Measurements from ENCODE around the gene EHMT1.
A peak's percentile ranks its signal among the peaks of the same experiment; 100 is the strongest.

EHMT1 gene

GRCh38 chr9:137647096-137647714 is 28.4 kb downstream of the EHMT1 start:
- DNase-seq, result peak; percentile 17 to 55 (median 41)

- DNase-seq, result no peak
These were observed 29.6 kb downstream of the EHMT1 start for GRCh38 chr9:137648396-137648795.

DNA sequence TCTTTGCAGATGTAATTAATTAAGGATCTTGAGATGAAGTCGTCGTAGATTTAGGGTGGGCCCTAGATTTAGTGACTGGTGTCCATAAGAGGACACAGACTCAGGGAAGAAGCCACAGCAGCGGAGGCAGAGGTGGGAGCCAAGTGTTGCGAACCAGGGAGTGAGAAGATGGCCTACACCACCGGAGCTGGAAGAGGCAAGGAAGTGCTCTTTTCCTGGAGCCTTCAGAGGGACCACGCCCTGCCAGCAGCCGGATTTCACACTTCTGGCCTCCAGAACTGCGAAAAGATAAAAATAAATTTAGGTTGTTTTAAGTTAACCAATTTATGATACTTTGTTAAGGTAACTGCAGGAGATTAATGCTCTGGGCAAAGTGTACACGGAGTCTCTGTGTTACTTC is 30.7 kb downstream of the EHMT1 start:
- DNase-seq, result no peak

- DNase-seq, result no peak
These were observed 31.5 kb downstream of the EHMT1 start for GRCh38 chr9:137650259-137650658.

DNA sequence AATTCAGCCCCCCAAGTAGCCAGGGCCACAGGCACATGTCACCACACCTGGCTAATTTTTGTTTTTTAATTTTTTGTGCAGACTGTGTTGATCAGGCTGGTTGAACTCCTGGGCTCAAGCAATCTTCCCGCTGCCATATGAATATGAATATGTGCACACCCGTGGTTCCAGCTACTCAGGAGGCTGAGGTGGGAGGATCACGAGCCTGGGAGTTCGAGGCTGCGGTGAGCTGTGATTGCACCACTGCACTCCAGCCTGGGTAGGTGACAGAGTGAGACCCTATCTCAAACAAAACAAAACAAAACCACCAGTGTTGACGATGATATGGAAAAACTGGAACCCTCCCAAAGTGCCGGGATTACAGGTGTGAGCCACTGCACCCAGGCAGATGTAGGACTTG is 32.0 kb downstream of the EHMT1 start:
- no peak for DNase-seq

GRCh38 chr9:137656416-137656815 is 37.6 kb downstream of the EHMT1 start:
- DNase-seq, result no peak

- no peak for DNase-seq
These were observed 38.8 kb downstream of the EHMT1 start for GRCh38 chr9:137657606-137658005.

DNA sequence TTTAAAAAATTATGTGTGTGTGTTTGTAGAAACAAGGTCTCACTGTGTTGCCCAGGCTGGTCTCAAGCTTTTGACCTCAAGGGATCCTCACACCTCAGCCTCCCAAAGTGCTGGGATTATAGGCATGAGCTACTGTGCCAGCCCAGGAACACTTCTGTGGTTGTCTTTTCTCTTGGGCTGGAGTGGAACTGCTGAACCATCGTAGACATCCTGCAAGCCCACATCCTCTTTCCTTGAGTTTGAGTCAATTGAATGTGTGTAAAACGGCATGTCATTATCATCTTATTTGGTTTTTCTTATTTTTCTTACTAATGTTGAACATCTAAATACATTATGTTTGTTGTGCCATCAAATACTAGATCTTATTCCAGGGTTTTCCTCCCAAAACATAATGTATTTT is 40.0 kb downstream of the EHMT1 start:
- peak in 1 of 4 experiments; percentile 22 for DNase-seq

- DNase-seq, result peak; percentile 25 to 72 (median 59)
These were observed 41.3 kb downstream of the EHMT1 start for GRCh38 chr9:137660144-137660543.

GRCh38 chr9:137663584-137663983 is 44.8 kb downstream of the EHMT1 start:
- no peak for DNase-seq

GRCh38 chr9:137664676-137665075 is 45.9 kb downstream of the EHMT1 start:
- no peak for DNase-seq

DNA sequence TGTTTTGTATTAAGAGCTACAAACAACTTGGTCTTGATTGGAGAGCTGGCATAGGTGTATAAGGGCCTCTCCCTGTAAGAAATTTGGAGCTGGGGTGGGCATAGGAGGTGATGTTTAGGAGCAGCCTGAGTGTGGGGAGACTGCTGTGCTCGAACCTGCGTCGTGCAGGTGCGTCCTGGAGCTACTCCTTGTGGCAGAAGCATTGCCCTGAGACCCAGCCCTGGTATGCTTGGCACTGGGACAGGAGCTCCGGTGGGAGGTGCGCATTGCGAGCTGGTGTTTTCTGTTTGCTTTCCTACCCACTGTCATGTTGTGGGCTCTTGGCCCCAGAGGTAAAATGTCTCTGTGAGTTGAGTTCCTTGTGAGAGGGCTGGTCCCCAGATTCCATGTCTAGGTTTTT is 46.4 kb downstream of the EHMT1 start:
- DNase-seq, result no peak

- DNase-seq, result no peak
These were observed 47.1 kb downstream of the EHMT1 start for GRCh38 chr9:137665697-137666512.

DNA sequence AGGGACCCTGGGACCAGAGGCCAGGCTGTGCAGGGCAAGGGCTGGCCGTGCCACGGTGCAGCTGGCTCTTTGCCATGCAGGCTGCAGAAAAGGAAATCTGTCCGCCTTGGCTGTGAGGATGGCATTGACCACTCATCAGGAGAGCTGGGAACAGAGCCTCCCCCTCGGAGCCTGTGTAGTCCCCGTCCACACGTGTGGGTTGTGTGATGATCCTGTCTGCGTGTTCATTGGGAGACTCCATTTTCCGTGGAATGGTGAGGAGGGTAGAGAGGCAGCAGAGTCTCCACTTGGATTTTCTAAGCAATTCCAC is 47.7 kb downstream of the EHMT1 start:
- DNase-seq, result no peak

- no peak for DNase-seq
These were observed 48.3 kb downstream of the EHMT1 start for GRCh38 chr9:137666955-137667670.

DNA sequence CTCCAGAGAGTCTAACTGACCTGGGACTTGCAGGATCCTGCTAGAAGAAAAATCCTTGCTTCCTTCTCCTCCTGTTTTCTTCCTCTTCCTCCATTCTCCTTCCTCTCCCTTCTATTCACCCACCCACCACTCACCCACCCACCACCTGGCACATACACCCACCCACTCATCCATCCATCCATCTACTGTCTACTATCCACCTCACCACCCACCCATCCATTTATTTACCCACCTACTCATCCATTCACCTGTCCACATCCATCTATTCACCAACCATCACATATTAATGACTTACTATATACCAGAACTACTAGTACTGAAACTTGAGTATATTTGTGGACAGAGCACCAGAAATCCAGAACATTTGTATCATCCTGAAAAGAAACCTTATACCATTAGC is 49.4 kb downstream of the EHMT1 start:
- DNase-seq, result no peak

DNA sequence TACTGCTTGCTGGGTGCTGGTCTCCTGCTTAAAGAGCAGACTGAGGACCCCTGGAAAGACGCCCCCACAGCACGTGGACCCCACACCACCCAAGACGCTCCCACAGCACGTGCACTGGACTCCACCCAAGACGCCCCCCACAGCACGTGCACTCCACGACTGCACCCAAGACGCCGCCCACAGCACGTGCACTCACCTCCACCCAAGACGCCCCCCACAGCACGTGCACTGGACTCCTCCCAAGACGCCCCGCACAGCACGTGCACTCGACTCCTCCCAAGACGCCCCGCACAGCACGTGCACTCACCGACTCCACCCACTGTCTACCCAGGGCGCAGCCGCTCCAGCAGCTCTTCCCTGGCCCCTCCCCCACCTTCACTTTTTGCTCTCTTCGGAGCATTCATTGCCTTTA is 50.5 kb downstream of the EHMT1 start:
- peak in 1 of 4 experiments; percentile 10 for DNase-seq

GRCh38 chr9:137670391-137671195 is 51.8 kb downstream of the EHMT1 start:
- DNase-seq, result peak; percentile 39 to 60 (median 57)

DNA sequence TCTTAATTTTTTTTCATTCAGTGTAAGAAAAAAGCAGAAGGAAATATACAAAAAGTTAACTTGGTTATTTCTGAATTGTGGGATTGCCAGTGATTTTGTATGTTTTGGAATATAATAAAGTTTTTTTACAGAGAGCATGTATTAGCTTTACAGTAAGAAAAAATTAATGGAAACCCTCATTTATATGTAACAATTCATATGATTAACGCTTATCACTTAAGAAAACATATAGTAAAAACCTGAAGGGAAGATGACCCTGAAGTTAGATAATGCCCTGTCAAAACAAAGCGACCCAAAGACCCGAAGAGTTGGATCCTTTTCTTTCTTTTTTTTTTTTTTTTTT is 52.4 kb downstream of the EHMT1 start:
- DNase-seq, result no peak

- DNase-seq, result no peak
These were observed 52.9 kb downstream of the EHMT1 start for GRCh38 chr9:137671721-137672120.

GRCh38 chr9:137672907-137673791 is 54.3 kb downstream of the EHMT1 start:
- peak; percentile 62 to 80 (median 72) for DNase-seq

- no peak for DNase-seq
These were observed 55.1 kb downstream of the EHMT1 start for GRCh38 chr9:137673886-137674285.
